Sigmoid colon (tissue), 4 donors: ENCODE results near the gene IFNG.

ENCODE experiments used
- EP300 ChIP-seq, 4 donors: sonication (generic); formaldehyde crosslinking; IDR thresholded peaks; one replicate each; pipeline ENCODE4 v1.6.1; 2017; ENCODE audit warnings: antibody characterized with exemption in 4 of 4
- POLR2A ChIP-seq, 2 donors: fragments of 450-650 bp; IDR thresholded peaks; one replicate each; pipeline ENCODE4 v1.6.1; 2016; ENCODE audit warnings: antibody characterized with exemption in 2 of 2, mild to moderate bottlenecking in 2 of 2, moderate library complexity in 2 of 2
- TF ChIP-seq, protein P1 (sequence below), 4 experiments: fragments of 450-650 bp in 3 of 4; fragments of 200-600 bp in 1 of 4; IDR thresholded peaks; one replicate each; pipeline ENCODE4 v1.5.1; 2016 to 2019; ENCODE audit warnings: antibody characterized with exemption in 4 of 4, mild to moderate bottlenecking in 3 of 4, moderate library complexity in 2 of 4

GRCh38 chr12:68157380-68157779 is 2.2 kb downstream of the IFNG start:
- TF ChIP-seq, protein P1, sequence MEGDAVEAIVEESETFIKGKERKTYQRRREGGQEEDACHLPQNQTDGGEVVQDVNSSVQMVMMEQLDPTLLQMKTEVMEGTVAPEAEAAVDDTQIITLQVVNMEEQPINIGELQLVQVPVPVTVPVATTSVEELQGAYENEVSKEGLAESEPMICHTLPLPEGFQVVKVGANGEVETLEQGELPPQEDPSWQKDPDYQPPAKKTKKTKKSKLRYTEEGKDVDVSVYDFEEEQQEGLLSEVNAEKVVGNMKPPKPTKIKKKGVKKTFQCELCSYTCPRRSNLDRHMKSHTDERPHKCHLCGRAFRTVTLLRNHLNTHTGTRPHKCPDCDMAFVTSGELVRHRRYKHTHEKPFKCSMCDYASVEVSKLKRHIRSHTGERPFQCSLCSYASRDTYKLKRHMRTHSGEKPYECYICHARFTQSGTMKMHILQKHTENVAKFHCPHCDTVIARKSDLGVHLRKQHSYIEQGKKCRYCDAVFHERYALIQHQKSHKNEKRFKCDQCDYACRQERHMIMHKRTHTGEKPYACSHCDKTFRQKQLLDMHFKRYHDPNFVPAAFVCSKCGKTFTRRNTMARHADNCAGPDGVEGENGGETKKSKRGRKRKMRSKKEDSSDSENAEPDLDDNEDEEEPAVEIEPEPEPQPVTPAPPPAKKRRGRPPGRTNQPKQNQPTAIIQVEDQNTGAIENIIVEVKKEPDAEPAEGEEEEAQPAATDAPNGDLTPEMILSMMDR (IDR thresholded peaks at IDR 0.05) = no peak
- no peak for TF ChIP-seq EP300 (IDR thresholded peaks at IDR 0.05)
- no peak for TF ChIP-seq POLR2A (IDR thresholded peaks at IDR 0.05)
